ENCODE results near the gene RMDN3. TPM values are rescaled to one million over a fixed set of nuclear protein-coding genes. Genes with fewer than 3 reads are reported as not detected.

Gene RMDN3
- total and polyA plus RNA-seq, 2 of the 13 experiments (the other 11 are each of a cell fraction or from before 2014, with no cell fraction given): 16.8 to 19.5 TPM

DNA sequence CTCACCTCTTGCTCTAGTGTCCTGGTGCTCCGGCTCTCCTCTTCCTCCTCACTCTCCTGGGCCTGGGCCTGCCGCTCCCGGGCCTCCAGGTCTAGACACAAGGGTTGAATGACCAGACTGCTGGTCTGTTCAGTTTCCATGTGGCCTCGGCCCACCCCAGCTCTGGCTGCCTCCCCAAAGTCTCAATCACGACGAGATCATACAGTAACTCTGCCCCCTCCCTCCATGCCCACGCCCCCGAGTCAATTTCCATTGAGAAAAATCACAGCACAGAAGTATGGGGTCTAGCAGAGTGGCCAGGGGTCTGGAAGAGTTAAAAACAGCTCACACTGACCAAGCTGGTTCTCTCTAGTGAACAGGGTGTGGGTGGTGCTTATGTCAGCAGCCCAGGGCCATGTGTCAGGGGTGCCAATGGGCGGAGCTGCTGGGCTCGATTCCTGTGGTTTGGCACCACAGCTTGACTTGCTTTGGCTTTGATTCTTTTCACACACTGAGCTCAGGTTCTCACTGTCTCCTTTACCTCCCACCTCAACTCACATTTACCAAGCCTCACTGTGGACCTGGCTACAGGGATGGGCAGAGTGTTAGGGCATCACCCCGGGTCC lies 21.6 kb upstream of the RMDN3 start:
- TF ChIP-seq ARID2 (CRISPR knock-in tag; IDR thresholded peaks at IDR 0.05; ENCODE audit: borderline replicate concordance) (no peak), ARHGAP35 (CRISPR knock-in tag; IDR thresholded peaks at IDR 0.05; ENCODE audit: borderline replicate concordance) (no peak), ZNF232 (CRISPR knock-in tag; IDR thresholded peaks at IDR 0.05; ENCODE audit: borderline replicate concordance) (no peak), ARNT2 (CRISPR knock-in tag; IDR thresholded peaks at IDR 0.05; ENCODE audit: low read depth) (no peak), EED (CRISPR knock-in tag; IDR thresholded peaks at IDR 0.05) (no peak), MTA1 (CRISPR knock-in tag; IDR thresholded peaks at IDR 0.05; ENCODE audit: borderline replicate concordance) (no peak), SRF (IDR thresholded peaks at IDR 0.05; ENCODE audit: low read depth, low read length) (no peak), DPF2 (CRISPR knock-in tag; IDR thresholded peaks at IDR 0.05; ENCODE audit: borderline replicate concordance, low read depth) (no peak), ISL2 (CRISPR knock-in tag; IDR thresholded peaks at IDR 0.05) (no peak), ZSCAN9 (CRISPR knock-in tag; IDR thresholded peaks at IDR 0.05; ENCODE audit: borderline replicate concordance) (no peak)
- TF ChIP-seq, protein P1, sequence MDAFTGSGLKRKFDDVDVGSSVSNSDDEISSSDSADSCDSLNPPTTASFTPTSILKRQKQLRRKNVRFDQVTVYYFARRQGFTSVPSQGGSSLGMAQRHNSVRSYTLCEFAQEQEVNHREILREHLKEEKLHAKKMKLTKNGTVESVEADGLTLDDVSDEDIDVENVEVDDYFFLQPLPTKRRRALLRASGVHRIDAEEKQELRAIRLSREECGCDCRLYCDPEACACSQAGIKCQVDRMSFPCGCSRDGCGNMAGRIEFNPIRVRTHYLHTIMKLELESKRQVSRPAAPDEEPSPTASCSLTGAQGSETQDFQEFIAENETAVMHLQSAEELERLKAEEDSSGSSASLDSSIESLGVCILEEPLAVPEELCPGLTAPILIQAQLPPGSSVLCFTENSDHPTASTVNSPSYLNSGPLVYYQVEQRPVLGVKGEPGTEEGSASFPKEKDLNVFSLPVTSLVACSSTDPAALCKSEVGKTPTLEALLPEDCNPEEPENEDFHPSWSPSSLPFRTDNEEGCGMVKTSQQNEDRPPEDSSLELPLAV (CRISPR knock-in tag; conservative IDR thresholded peaks at IDR 0.05; ENCODE audit: low read depth): no peak
- TF ChIP-seq, protein P2, sequence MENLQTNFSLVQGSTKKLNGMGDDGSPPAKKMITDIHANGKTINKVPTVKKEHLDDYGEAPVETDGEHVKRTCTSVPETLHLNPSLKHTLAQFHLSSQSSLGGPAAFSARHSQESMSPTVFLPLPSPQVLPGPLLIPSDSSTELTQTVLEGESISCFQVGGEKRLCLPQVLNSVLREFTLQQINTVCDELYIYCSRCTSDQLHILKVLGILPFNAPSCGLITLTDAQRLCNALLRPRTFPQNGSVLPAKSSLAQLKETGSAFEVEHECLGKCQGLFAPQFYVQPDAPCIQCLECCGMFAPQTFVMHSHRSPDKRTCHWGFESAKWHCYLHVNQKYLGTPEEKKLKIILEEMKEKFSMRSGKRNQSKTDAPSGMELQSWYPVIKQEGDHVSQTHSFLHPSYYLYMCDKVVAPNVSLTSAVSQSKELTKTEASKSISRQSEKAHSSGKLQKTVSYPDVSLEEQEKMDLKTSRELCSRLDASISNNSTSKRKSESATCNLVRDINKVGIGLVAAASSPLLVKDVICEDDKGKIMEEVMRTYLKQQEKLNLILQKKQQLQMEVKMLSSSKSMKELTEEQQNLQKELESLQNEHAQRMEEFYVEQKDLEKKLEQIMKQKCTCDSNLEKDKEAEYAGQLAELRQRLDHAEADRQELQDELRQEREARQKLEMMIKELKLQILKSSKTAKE (CRISPR knock-in tag; IDR thresholded peaks at IDR 0.05; ENCODE audit: borderline replicate concordance): no peak
- H3K4me1 ChIP-seq (ENCODE audit: insufficient read depth, low read length): no peaks in the 10 kb centered on the region
- 92% methylated on average over 11 of the region's 11 CpGs for WGBS (ENCODE audit: low lambda C conversion rate)
- H3K4me2 ChIP-seq (ENCODE audit: low read depth, low read length): no peak overlapping the region
- ChIA-PET CTCF (ENCODE audit: low intra/inter-chr PET ratio, low total read pairs) (no interaction called here), POLR2A (no interaction called here)
- FAIRE-seq (no peak), ATAC-seq (no peak), DNase-seq (ENCODE audit: low spot score) (no peak)
- no peak overlapping the region for H2AFZ ChIP-seq (ENCODE audit: low read length)
- no peak overlapping the region for H3K27ac ChIP-seq (ENCODE audit: extremely low read length, insufficient read depth, low read length)
- no peaks in the 10 kb centered on the region for H3K79me2 ChIP-seq (ENCODE audit: insufficient read depth, low read length)
- H3K27me3 ChIP-seq (ENCODE audit: control insufficient read depth in 1 of 2, insufficient read depth in 2 of 2, low read length in 2 of 2): no peaks in the 10 kb centered on the region
- no peak overlapping the region for H3K4me3 ChIP-seq (replicated peaks in 1 of 3; ENCODE audit: insufficient read depth in 1 of 3, low read depth in 2 of 3, low read length in 3 of 3)
- H3K9me3 ChIP-seq (ENCODE audit: low read length): no peaks in the 10 kb centered on the region
- H4K20me1 ChIP-seq (ENCODE audit: insufficient read depth, low read length): no peaks in the 10 kb centered on the region
- intact Hi-C loops (cut with micrococcal nuclease; ENCODE audit: unreplicated experiment) (no loop called here), in situ Hi-C loops (cut with HindIII; ENCODE audit: extremely low pct_ligation_motif_present, low pct_unique_long_range_greater_than_20kb) (no loop called here)
- no peak overlapping the region for H3K9ac ChIP-seq (ENCODE audit: insufficient read depth, low read depth, low read length)
- BruUV-seq (replicated peaks): no TSS peak
- peaks cover 32 to 67% of the 10 kb centered on the region in 2 experiments; a peak in 4 of 5 replicates for H3K36me3 ChIP-seq (replicated peaks in 1 of 2; ENCODE audit: control insufficient read depth in 1 of 2, insufficient read depth in 2 of 2, low read length in 2 of 2)

Measured in HepG2 (cell line).